GM21529 (cell line): ENCODE data around the gene EPC1.

ENCODE experiments used
- ATAC-seq: cut with Tn5 transposase; IDR thresholded peaks from one replicate; pipeline ENCODE4 v1.9.1; 2021; ENCODE audit not compliant: unreplicated experiment

The EPC1 gene

GRCh38 chr10:32295027-32295426, 51.9 kb downstream of the EPC1 start:
- no peak for ATAC-seq

DNA sequence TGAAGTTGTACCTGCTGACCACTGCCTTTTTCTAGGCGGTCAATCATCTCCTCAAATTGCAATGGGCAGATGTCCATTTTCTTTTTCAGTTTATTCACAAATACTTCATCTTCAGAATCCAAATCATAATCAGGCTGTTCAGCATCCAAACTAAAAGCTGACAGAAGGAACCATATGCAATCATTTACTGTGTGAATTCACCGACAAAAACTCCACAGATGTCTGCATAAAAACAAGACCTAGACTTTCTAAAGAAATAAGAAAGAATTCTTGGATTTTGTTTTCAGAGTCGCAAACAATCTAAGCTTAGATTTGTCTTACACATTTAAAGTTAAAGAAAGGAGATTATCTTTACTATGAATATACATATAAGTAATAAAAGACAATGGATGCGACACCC, 53.4 kb downstream of the EPC1 start:
- no peak for ATAC-seq

GRCh38 chr10:32279795-32280194, 67.2 kb downstream of the EPC1 start:
- no peak for ATAC-seq

DNA sequence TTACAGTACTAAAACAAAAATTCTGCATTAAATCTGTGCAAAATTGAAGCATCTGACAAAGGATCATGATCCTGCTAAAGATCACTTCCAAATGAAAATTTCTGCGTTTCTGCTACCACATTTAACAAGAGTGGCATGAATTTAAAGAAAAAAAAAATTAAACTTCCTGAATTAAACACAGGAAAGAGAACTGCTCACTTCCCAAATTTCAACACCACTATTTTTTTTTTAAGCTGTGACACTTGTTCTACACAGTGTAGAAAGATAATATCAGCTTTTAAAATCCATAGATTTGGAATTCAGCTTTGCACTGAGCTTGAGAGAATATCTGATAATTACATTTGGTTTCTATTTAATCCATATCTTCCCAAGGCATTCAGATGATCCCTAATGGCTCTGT, 73.6 kb downstream of the EPC1 start:
- no peak for ATAC-seq

- no peak for ATAC-seq
Measured at GRCh38 chr10:32271617-32272016, 75.3 kb downstream of the EPC1 start.

GRCh38 chr10:32269343-32270100, 77.4 kb downstream of the EPC1 start:
- ATAC-seq = no peak

DNA sequence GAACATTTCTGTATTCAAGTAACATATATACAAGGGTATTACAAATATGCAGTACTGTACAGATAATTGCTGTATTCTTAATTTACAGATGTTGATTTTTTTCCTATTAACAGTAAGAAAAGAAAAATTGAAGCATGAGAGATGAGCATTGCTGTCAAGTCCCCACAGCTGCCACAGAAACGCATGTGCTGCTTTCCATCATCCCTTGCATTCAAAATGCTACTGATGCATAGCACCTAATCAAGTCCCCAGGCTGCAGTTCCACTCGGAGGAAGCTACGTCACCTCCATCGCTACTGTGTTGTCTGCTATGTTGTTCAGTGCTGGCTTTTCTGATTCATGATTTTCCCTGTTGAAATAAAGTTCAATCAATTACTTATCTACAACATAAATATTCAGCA, 78.2 kb downstream of the EPC1 start:
- ATAC-seq = no peak

DNA sequence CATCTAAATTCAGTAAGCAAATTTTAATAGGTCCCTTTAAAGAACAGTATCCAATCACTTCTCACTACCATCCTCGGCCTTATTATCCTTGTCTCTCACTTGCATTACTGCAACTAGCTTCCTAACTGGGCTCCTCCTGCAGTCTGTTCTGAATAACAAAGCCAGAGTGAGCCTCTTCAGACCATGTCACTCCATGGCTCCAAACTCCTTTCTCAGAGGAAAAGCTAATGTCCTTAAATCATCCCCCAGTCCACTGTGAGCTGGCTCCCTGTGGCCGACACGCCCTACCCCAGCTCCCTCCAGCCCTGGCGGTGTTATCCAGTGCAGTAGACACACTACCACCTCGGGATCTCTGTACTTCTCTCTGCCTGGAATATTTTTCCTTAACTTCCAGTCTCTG, 80.0 kb downstream of the EPC1 start:
- ATAC-seq = no peak

DNA sequence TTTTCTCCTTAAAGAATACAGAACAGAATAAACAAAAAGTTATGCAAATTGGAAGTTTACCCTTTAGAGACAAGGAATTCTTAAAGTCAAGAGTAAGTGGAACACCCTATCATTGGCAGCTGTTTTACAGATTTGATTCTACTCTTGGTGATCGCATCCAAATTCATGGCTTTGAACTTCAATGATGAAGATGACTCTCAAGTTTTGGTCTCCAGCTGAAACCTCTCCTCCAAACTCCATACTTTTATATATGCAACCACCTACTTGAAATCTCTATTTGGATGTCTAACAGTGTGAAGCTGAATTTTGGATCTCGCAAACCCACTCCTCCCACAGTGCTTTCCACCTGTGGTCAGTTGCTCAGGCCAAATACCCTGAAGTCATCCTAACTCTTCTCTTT, 80.4 kb downstream of the EPC1 start:
- no peak for ATAC-seq

DNA sequence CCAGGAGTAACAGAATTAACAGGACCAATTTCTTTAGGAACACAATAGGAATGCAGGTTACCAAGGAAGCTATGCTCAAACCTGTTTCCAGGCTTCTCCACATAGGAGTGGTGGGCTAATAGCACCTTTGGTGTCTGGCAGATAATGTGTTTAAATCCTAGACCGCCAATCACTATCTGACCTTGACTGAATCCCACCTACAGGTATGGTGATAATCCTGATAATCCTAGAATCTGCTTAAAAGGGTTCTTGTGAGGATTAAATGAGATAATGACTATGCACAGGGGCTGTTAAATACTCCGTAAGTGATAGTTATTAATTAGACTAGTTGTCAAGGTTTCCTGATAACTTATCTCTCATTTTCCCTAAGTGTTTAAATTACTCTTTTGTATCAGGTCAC, 81.2 kb downstream of the EPC1 start:
- ATAC-seq = no peak

DNA sequence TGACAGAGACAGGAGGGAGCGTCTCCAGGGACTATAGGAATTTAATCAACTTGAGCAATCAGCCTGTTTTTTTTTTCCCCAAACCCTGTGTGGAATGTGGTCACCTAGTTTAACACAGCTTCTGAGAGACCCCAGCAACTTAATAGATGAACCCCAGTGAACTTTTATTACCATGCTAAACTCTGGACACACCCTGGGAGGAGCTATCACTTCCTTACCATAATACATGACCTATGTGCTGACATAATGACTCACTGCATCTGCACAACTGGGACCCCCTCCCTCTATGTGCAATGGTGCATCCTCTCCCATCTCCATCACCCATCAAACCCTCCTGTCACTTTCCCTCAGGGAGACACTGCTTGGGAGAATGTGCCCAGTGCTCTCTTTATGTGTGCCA, 83.7 kb downstream of the EPC1 start:
- no peak for ATAC-seq

DNA sequence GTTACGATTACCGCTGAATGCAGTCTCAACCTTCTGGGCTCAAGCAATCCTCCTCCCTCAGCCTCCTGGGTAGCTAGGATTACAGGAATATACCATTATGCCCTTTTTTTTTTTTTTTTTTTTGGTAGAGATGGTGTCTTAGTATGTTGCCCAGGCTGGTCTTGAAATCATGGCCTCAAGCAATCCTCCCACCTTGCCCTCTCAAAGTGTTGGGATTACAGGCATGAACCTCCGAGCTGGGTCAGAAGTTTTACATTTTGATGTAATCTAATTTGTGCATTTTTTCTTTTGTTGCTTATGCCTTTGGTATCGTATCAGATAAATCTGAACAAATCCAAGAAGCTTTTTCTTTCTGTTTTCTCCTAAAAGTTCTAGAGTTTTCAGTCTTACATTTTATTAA, 87.4 kb downstream of the EPC1 start:
- no peak for ATAC-seq

DNA sequence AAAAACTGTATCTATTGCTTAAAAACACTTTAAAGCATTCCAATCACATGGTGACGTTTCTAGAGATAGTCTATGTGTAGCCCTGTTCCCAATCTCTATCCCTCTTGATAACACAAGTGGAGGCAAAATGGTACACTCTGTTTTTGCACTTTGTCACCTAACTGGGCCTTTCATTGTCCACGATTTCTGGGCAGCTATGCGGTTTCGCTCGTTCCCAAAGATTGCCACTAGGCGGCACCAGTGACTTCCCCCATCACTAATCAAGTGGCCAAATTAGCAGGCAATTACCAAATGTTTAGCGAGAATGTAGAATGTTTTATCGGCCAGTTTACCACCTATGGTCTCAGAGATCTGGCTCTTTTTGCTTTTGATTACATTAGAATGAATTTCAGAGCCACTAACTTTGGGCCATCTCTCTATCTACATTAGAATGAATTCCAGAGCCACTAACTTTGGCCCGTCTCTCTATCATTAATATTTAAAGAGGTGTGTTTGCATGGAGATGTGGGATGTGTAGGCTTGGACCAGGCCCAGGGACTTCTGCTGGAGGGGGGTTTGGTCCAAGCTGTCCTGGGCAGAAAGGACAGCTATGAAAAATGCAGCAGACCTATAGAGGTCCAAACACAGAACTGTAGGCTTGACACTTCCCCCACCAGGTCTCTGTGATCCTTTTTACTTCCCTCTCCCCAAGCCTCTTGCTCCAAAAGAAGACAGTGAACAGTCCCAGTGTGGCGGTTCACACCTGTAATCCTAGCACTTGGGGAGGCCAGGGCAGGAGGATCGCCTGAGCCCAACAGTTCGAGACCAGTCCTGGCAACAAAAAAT, 90.1 kb downstream of the EPC1 start:
- peak; percentile 73 for ATAC-seq

- no peak for ATAC-seq
Measured at GRCh38 chr10:32253821-32254220, 93.1 kb downstream of the EPC1 start.

DNA sequence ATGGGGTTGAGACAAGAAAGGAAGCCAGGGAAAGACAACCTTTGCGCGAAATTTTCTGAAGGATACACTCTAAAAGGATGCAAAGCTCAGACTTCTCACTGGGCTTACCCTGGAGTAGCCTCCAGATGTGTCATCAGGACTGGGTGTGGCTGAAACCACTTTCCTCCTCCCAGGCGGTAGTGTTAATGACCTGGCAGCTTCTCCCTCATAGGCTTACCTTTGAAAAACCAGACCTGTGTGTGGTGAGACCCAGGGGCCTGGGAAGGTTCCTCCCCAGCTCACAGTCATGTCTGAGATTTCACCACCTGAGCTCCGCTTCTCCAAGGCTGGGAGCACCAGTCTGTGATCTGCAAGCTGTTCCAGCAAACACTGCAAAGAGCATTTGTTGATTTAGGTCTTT, 93.7 kb downstream of the EPC1 start:
- ATAC-seq = no peak

DNA sequence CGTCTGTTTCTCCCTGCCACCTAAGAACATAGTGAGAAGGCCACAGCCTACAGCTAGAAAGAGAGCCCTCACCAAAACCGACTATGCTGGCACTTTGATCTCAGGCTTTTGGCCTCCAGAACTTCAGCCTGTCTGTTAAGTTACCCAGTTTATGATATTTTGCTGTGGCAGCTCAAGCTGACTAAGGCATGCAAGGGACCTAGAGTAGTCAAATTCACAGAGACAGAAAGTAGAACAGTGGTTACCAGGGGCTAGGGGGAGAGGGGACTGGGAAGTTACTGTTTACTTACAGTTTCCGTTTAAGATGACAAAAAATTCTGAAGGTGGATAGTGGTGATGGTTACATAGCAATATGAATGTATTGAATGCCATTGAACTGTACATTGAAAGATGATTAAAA, 96.5 kb downstream of the EPC1 start:
- ATAC-seq = peak; percentile 74

- no peak for ATAC-seq
Measured at GRCh38 chr10:32246685-32247084, 100.3 kb downstream of the EPC1 start.

- ATAC-seq = no peak
Measured at GRCh38 chr10:32245760-32246159, 101.2 kb downstream of the EPC1 start.

GRCh38 chr10:32244421-32245207, 102.3 kb downstream of the EPC1 start:
- peak; percentile 62 for ATAC-seq

GRCh38 chr10:32244011-32244410, 102.9 kb downstream of the EPC1 start:
- no peak for ATAC-seq

DNA sequence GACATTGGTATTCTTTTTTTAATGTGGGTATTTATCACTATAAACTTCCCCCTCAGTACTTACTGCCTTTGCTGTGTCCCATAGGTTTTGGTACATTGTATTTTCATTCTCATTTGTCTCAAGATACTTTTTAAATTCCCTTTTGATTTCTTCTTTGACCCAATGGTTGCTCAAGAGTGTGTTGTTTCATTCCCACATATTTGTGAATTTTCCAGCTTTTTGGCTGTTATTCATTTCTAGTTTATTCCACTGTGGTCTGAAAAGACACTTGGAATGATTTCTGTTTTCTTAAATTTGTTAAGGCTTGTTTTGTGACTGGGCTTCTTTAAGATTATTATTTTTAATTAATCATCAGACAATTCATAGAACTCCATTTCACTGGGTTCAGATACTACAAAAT, 105.0 kb downstream of the EPC1 start:
- no peak for ATAC-seq

DNA sequence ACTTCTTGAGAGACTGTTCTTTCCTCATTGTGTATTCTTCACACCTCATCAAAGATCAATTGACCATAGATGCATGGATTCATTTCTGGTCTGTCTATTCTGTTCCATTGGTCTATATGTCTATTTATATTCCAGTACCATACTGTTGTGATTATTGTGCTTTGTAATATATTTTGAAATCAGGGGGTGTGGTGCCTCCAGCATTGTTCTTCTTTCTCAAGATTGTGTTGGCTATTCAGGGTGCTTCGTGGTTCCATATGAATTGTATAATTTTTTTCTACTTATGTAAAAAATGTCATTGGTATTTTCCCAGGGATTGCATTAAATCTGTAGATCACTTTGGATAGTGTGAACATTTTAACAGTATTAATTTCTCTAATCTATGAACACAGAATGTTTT, 106.5 kb downstream of the EPC1 start:
- no peak for ATAC-seq
